Effector memory CD4-positive, alpha-beta T cell (primary cell): Measurements from ENCODE around the gene PGAP1.
A peak's percentile ranks its signal among the peaks of the same experiment; 100 is the strongest.

ENCODE experiments used
- DNase-seq, 3 donors: peaks; one replicate each; pipeline ENCODE4 v3.0.0-alpha.2; 2020
- H3K27ac ChIP-seq: 2 replicates; pipeline ENCODE4 v1.7.0; 2013; ENCODE audit warnings: mild to moderate bottlenecking, low read length, moderate library complexity; ENCODE audit not compliant: insufficient read depth, poor library complexity, severe bottlenecking
- H3K27me3 ChIP-seq: replicated peaks from 2 replicates; pipeline ENCODE4 v1.7.0; 2013; ENCODE audit warnings: mild to moderate bottlenecking, low read length; ENCODE audit not compliant: insufficient read depth, control insufficient read depth, poor library complexity, severe bottlenecking
- H3K36me3 ChIP-seq: 2 replicates; pipeline ENCODE4 v1.7.0; 2013; ENCODE audit warnings: mild to moderate bottlenecking, low read length, moderate library complexity; ENCODE audit not compliant: control insufficient read depth, insufficient read depth
- H3K4me1 ChIP-seq: 2 replicates; pipeline ENCODE4 v1.7.0; 2013; ENCODE audit warnings: low read length, mild to moderate bottlenecking; ENCODE audit not compliant: control insufficient read depth, insufficient read depth, poor library complexity, severe bottlenecking
- H3K4me3 ChIP-seq: 2 replicates; pipeline ENCODE4 v1.7.0; 2013; ENCODE audit warnings: low read length, low read depth, mild to moderate bottlenecking; ENCODE audit not compliant: insufficient read depth, poor library complexity, severe bottlenecking
- H3K9me3 ChIP-seq: 2 replicates; pipeline ENCODE4 v1.7.0; 2013; ENCODE audit warnings: mild to moderate bottlenecking, low read length, moderate library complexity; ENCODE audit not compliant: control insufficient read depth

Gene PGAP1

GRCh38 chr2:196952936-196953335 lies 26.4 kb upstream of the PGAP1 start:
- Histone ChIP-seq H3K9me3 (no peaks in the 10 kb centered on the region), H3K27ac (no peak overlapping the region), H3K4me1 (no peaks in the 10 kb centered on the region), H3K36me3 (no peaks in the 10 kb centered on the region), H3K27me3 (no peaks in the 10 kb centered on the region), H3K4me3 (no peak overlapping the region)
- DNase-seq = no peak

GRCh38 chr2:196951973-196952372 lies 25.5 kb upstream of the PGAP1 start:
- Histone ChIP-seq H3K9me3 (no peaks in the 10 kb centered on the region), H3K4me3 (no peak overlapping the region), H3K36me3 (no peaks in the 10 kb centered on the region), H3K4me1 (no peaks in the 10 kb centered on the region), H3K27ac (no peak overlapping the region), H3K27me3 (no peaks in the 10 kb centered on the region)
- DNase-seq = no peak

DNA sequence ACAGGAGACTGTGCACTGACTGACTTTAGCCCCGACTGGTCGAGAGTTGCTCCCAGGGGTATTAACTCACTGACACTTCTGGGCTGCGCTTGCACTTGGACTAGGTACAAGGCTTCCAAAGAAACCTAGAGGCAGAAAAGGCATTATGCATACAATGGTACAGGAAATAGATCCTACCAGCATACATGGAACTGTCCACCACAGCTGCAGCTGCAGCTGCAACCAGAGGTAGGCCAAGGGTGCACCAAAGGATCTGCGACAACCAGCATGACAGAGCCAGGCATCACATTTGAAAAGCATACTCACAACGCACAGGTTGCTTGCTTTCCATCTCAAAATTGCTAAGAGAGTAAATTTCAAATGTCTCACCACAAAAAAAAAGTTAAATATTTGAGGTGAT lies 22.6 kb upstream of the PGAP1 start:
- DNase-seq = no peak
- Histone ChIP-seq H3K27me3 (no peaks in the 10 kb centered on the region), H3K9me3 (no peaks in the 10 kb centered on the region), H3K4me3 (no peak overlapping the region), H3K36me3 (no peaks in the 10 kb centered on the region), H3K4me1 (no peaks in the 10 kb centered on the region), H3K27ac (no peak overlapping the region)

- no peak overlapping the region for H3K27ac ChIP-seq
- H3K36me3 ChIP-seq = no peaks in the 10 kb centered on the region
- H3K27me3 ChIP-seq = no peaks in the 10 kb centered on the region
- no peaks in the 10 kb centered on the region for H3K4me1 ChIP-seq
- DNase-seq = no peak
- H3K4me3 ChIP-seq = no peak overlapping the region
- H3K9me3 ChIP-seq = no peaks in the 10 kb centered on the region
Measured at GRCh38 chr2:196944570-196944969, 18.1 kb upstream of the PGAP1 start.

DNA sequence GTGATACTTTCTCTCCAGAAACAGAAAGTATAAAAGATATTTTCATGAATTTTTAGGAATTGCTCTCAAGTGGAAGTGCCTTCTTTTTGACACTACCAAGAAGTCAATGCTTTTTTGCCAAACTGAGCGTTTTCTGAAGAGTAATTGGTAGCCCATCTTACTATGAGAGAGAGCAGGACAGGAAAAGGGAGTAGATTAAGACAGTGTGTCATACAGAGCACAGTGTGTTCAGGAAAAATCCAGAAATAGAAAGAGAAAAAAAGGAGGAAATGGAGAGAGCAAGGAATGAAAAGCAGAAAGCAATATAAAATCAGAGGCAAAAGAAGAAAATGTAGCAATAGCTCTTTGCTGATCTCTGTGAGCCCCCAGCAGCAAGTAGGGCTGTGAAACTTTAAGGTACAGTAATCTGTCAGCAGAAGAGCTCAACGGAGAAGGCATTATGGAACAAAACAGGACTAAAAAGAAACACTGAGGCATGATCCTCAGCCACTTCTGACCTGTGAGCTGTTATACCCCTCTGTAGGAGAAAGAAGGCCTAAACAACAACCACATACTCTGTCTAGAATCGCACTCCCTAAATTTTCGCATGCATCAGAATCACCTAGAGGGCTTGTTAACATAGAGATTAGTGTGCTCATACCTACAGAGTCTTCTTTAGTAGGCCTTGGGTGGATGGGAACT lies 15.0 kb upstream of the PGAP1 start:
- Histone ChIP-seq H3K36me3 (no peaks in the 10 kb centered on the region), H3K27me3 (no peaks in the 10 kb centered on the region), H3K4me1 (no peaks in the 10 kb centered on the region), H3K27ac (no peak overlapping the region), H3K9me3 (no peaks in the 10 kb centered on the region), H3K4me3 (no peak overlapping the region)
- DNase-seq = no peak

DNA sequence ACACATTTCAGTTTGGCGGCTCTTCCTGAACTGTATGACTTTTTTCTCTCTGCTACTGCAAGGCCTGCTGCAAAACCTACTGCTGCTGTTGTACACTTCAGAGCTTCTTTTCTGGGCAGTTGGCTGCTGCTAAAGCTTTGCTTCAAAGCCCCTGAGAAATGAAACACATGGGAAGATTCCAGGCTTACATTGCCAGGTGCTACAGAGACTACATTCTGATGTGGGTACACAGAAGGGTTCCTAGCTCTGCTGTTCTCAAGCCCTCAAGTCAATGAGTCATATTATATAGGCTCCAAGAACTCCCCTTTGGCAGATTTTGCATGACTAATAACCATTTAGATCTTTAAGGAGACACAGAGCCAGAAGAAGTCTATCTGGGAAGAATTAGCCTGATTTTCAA lies 12.9 kb upstream of the PGAP1 start:
- no peaks in the 10 kb centered on the region for H3K9me3 ChIP-seq
- no peak overlapping the region for H3K27ac ChIP-seq
- no peaks in the 10 kb centered on the region for H3K4me1 ChIP-seq
- DNase-seq = no peak
- no peaks in the 10 kb centered on the region for H3K27me3 ChIP-seq
- H3K4me3 ChIP-seq = no peak overlapping the region
- H3K36me3 ChIP-seq = no peaks in the 10 kb centered on the region

- Histone ChIP-seq H3K4me3 (no peak overlapping the region), H3K36me3 (no peaks in the 10 kb centered on the region), H3K9me3 (no peaks in the 10 kb centered on the region), H3K27me3 (no peaks in the 10 kb centered on the region), H3K4me1 (peaks cover 3% of the 10 kb centered on the region), H3K27ac (no peak overlapping the region)
- DNase-seq = no peak
Measured at GRCh38 chr2:196935432-196935831, 8.9 kb upstream of the PGAP1 start.

DNA sequence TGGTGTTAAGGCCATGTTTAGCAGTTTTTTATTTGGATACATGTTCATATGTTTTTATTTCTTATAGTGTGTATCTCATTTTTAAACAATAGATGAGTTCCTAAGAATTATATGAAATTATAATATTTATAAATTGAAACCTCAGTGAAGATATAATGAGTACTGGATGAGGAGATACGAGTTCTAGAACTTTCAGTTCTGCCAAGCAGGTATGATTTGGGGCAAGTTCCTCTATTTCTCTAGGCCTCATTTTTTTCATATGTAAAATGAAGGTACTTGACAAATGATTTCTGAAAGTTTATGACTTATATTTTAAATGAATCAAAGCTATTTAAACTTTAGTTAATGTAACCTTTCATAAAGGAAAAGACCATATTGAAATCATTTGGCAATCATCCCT lies 8.2 kb upstream of the PGAP1 start:
- no peaks in the 10 kb centered on the region for H3K9me3 ChIP-seq
- no peak for DNase-seq
- H3K36me3 ChIP-seq = no peaks in the 10 kb centered on the region
- no peaks in the 10 kb centered on the region for H3K27me3 ChIP-seq
- no peak overlapping the region for H3K4me3 ChIP-seq
- H3K4me1 ChIP-seq = peaks cover 3% of the 10 kb centered on the region
- H3K27ac ChIP-seq = no peak overlapping the region

- Histone ChIP-seq H3K4me3 (no peak overlapping the region), H3K36me3 (no peaks in the 10 kb centered on the region), H3K27ac (no peak overlapping the region), H3K27me3 (no peaks in the 10 kb centered on the region), H3K4me1 (peaks cover 3% of the 10 kb centered on the region), H3K9me3 (no peaks in the 10 kb centered on the region)
- DNase-seq = no peak
Measured at GRCh38 chr2:196931555-196931954, 5.0 kb upstream of the PGAP1 start.

DNA sequence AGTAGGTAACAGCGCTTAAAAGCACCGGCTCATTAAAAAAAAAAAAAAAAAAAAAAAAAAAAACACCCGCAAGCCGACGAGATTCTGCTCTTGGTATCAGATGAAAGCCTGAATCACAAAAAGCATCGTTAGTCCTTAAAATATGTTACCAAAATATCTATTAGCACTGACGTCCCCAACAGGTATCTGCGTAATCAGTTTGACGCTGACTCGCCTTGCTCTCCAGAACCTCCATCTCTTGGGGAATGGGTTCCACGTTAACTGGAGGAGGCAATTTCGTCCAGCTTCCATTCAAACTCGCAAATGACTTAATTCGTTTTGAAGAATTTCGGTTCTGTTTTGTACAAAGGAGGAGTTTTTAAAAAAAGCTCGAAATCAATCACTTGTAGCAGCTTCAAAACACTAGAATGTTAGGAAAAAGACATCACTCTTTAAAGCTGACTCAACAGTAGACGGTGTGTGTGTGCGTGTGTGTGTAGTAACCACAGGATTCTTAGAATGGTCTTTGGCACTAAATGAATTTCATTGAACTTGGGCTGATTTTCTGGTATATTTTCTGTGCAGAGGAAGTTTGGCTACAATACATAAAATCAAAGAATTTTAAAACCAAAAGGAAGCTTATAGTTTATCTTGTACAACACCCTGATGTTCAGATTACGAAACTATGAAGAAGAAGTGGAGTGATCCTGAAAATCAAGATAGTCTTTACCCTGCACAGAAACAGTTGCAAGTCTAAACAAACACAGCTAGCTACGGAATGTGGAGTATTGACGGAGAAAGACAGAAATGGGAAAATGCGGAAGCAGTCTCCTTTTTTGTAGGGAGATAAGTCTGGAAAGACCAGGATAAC lies 1.1 kb upstream of the PGAP1 start:
- DNase-seq = peak in 2 of 3 donors; percentile 13 to 31
- Histone ChIP-seq H3K4me1 (peaks cover 14% of the 10 kb centered on the region), H3K4me3 (peak overlapping the region; percentile 86), H3K9me3 (no peaks in the 10 kb centered on the region), H3K36me3 (no peaks in the 10 kb centered on the region), H3K27me3 (no peaks in the 10 kb centered on the region), H3K27ac (peak overlapping the region; percentile 75)
